ENCODE results near the gene KIF26A.

The KIF26A gene

GRCh38 chr14:104138098-104138717, at the start of gene KIF26A:
Gene KIF26A (plus strand): TSS chr14:104138587. CDS start chr14:104138723, 136 bp downstream.
- DNase-seq: peak; percentile 39

GRCh38 chr14:104090071-104090748, 48.2 kb upstream of the KIF26A start:
- DNase-seq: no peak

GRCh38 chr14:104091061-104091926, 47.1 kb upstream of the KIF26A start:
- no peak for DNase-seq

GRCh38 chr14:104091927-104092771, 46.2 kb upstream of the KIF26A start:
- DNase-seq: no peak

- DNase-seq: no peak
Measured at GRCh38 chr14:104092931-104093365, 45.4 kb upstream of the KIF26A start.

GRCh38 chr14:104093366-104094055, 44.9 kb upstream of the KIF26A start:
- no peak for DNase-seq

GRCh38 chr14:104094056-104094708, 44.2 kb upstream of the KIF26A start:
- DNase-seq: no peak

- peak; percentile 80 for DNase-seq
Measured at GRCh38 chr14:104094709-104095425, 43.5 kb upstream of the KIF26A start.

GRCh38 chr14:104095426-104096310, 42.7 kb upstream of the KIF26A start:
- no peak for DNase-seq

- no peak for DNase-seq
Measured at GRCh38 chr14:104096318-104096717, 42.1 kb upstream of the KIF26A start.

GRCh38 chr14:104096751-104097700, 41.4 kb upstream of the KIF26A start:
- DNase-seq: no peak

- no peak for DNase-seq
Measured at GRCh38 chr14:104098272-104099095, 39.9 kb upstream of the KIF26A start.

GRCh38 chr14:104099096-104100041, 39.0 kb upstream of the KIF26A start:
- DNase-seq: no peak

GRCh38 chr14:104100171-104101085, 38.0 kb upstream of the KIF26A start:
- no peak for DNase-seq

GRCh38 chr14:104101086-104101621, 37.2 kb upstream of the KIF26A start:
- no peak for DNase-seq
